ENCODE measurements around the gene ANGPTL2.

Gene ANGPTL2

GRCh38 chr9:127038531-127038930 lies 83.9 kb downstream of the ANGPTL2 start:
- no peak for DNase-seq

Data from NCI-H1436 (cell line).